VCaP (cell line): Measurements from ENCODE around the gene ITGB5.

ENCODE experiments used
- H3K27ac ChIP-seq: fragments of 450-650 bp; 2 replicates; pipeline ENCODE4 v1.5.1; 2017
- TF ChIP-seq, protein P1 (sequence below): fragments of 450-650 bp; conservative IDR thresholded peaks from 2 replicates; pipeline ENCODE4 v1.5.1; 2017; ENCODE audit warnings: mild to moderate bottlenecking, moderate library complexity

ITGB5 gene

GRCh38 chr3:124812291-124813265, 74.6 kb downstream of the ITGB5 start:
- TF ChIP-seq, protein P1, sequence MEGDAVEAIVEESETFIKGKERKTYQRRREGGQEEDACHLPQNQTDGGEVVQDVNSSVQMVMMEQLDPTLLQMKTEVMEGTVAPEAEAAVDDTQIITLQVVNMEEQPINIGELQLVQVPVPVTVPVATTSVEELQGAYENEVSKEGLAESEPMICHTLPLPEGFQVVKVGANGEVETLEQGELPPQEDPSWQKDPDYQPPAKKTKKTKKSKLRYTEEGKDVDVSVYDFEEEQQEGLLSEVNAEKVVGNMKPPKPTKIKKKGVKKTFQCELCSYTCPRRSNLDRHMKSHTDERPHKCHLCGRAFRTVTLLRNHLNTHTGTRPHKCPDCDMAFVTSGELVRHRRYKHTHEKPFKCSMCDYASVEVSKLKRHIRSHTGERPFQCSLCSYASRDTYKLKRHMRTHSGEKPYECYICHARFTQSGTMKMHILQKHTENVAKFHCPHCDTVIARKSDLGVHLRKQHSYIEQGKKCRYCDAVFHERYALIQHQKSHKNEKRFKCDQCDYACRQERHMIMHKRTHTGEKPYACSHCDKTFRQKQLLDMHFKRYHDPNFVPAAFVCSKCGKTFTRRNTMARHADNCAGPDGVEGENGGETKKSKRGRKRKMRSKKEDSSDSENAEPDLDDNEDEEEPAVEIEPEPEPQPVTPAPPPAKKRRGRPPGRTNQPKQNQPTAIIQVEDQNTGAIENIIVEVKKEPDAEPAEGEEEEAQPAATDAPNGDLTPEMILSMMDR: no peak
- H3K27ac ChIP-seq: no peak overlapping the region

GRCh38 chr3:124811436-124811835, 75.7 kb downstream of the ITGB5 start:
- no peak overlapping the region for H3K27ac ChIP-seq
- TF ChIP-seq, protein P1: no peak

DNA sequence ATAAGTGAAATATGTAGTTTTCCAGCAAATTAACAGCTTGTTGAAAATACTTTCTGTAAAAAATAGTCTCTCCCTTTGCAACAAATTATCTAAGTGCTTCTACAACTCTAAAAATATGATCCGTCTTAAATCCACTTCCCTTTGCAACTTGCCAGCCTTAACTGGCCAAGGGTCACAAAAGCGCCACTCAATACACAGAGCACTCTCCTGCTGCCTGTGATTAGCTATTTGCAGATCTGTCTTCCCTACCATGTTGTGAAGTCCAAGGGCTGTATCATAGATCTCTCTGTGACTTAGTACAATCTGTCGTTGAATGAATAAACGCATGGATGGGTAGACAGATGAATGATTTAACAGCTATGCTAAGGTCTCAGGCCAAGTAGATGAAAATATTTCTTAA, 76.2 kb downstream of the ITGB5 start:
- TF ChIP-seq, protein P1: no peak
- no peak overlapping the region for H3K27ac ChIP-seq

DNA sequence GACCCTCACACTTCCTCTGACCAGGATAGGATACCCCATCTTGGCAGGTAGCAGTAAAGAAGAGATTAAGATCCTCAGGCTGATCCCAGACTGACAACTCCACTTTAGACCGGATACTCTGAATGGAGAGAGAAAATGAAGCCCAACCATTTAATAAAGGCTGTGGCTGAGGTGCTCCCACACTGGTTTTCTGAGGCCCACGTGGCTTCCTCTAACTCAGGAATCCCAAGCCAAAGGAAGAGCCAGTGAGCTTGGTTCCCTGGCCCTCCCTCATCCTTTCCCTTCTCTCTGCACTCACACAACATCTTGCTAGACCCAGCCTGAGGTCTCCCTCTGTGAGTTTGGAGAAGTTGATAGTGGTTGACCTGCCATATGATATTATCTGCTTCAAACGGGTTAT, 78.1 kb downstream of the ITGB5 start:
- H3K27ac ChIP-seq: no peak overlapping the region
- TF ChIP-seq, protein P1: no peak

- no peak overlapping the region for H3K27ac ChIP-seq
- TF ChIP-seq, protein P1: no peak
Measured at GRCh38 chr3:124805671-124806070, 81.5 kb downstream of the ITGB5 start.

DNA sequence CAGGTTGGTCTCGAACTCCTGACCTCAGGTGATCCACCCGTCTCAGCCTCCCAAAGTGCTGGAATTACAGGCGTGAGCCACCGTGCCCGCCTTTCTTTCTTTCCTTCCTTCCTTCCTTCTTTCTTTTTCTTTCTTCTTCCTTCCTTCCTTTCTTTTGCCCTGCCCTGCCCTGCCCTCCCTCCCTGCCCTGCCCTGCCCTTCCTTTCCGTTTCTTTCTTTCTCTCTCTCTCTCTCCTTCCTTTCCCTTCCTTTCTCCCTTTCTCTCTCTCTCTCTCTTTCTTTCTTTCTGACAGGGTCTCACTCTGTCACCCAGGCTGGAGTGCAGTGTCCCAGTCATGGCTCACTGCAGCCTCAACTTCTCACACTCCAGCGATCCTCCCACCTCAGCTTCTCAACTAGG, 82.3 kb downstream of the ITGB5 start:
- TF ChIP-seq, protein P1: no peak
- no peak overlapping the region for H3K27ac ChIP-seq

DNA sequence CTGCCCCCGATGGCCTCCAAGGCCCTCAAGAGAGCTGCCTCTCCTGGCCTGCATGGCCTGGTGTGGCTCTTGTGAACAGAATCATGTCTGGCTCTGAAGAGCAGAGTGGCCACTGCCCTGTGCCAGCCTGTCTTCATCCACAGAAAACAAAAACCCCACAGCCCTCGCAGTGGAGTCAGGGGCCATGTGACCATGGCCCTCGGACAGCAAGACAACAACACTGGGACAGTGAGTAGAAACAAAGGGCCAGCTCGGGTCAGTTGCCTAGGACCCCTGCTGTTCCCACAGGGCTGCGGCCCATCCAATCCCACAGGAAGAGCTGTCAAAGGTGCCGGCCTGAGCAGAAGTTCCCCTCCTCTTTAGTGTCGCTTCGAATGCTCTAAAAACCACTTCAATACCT, 84.5 kb downstream of the ITGB5 start:
- no peak overlapping the region for H3K27ac ChIP-seq
- TF ChIP-seq, protein P1: no peak
